HG03439 (cell line): Measurements from ENCODE around the gene TEX52.

Experiments used
- ATAC-seq: cut with Tn5 transposase; IDR thresholded peaks from one replicate; pipeline ENCODE4 v1.9.1; 2021; ENCODE audit warnings: mild to moderate bottlenecking, moderate library complexity; ENCODE audit not compliant: unreplicated experiment

Gene TEX52

GRCh38 chr12:2801044-2801783 is 55.6 kb downstream of the TEX52 start:
- no peak for ATAC-seq

GRCh38 chr12:2800046-2800570 is 56.7 kb downstream of the TEX52 start:
- no peak for ATAC-seq
